Left ventricle myocardium inferior (tissue), 1 donor: ENCODE measurements around the gene MRPL37. TPM values are rescaled to one million over a fixed set of nuclear protein-coding genes. Genes with fewer than 3 reads are reported as not detected.

Source experiments
- DNase-seq: peaks from one replicate; pipeline ENCODE4 v3.0.0-alpha.2; 2020
- H3K27ac ChIP-seq: fragments of 200-600 bp; replicated peaks from 2 replicates; pipeline ENCODE4 v1.8.0; 2021
- H3K27me3 ChIP-seq: fragments of 200-600 bp; 2 replicates; pipeline ENCODE4 v1.8.0; 2021; ENCODE audit warnings: low read depth
- H3K36me3 ChIP-seq: fragments of 200-600 bp; 2 replicates; pipeline ENCODE4 v1.8.0; 2021
- H3K4me1 ChIP-seq: fragments of 200-600 bp; 2 replicates; pipeline ENCODE4 v1.8.0; 2021
- H3K4me3 ChIP-seq: fragments of 200-600 bp; 2 replicates; pipeline ENCODE4 v1.8.0; 2021; ENCODE audit warnings: mild to moderate bottlenecking, moderate library complexity
- H3K9me3 ChIP-seq: fragments of 200-600 bp; replicated peaks from 2 replicates; pipeline ENCODE4 v1.8.0; 2021
- intact Hi-C: fragments of 100-400 bp; cut with micrococcal nuclease; formaldehyde crosslinking; loops from one replicate; pipeline ENCODE4 v1.11.0; 2022
- total RNA-seq: library from RNA; stranded (reverse); fragmentation: NEBNext Ultra II Directional; extraction: Animal tissue kit (Norgen Biotek cat#: 25700); gene quantifications from one replicate; pipeline ENCODE4 v1.2.1, GENCODE V29; 2021
- TF ChIP-seq, protein P1 (sequence below): fragments of 200-600 bp; IDR thresholded peaks from 2 replicates; pipeline ENCODE4 v1.8.0; 2021; ENCODE audit warnings: antibody characterized with exemption, mild to moderate bottlenecking, borderline replicate concordance
- donor health status: DM: no; HTN: yes; CAD: no; lungs with severe emphysema.

Gene MRPL37
- total RNA-seq, 1 donor from 2014 or later = 78.3 TPM

DNA sequence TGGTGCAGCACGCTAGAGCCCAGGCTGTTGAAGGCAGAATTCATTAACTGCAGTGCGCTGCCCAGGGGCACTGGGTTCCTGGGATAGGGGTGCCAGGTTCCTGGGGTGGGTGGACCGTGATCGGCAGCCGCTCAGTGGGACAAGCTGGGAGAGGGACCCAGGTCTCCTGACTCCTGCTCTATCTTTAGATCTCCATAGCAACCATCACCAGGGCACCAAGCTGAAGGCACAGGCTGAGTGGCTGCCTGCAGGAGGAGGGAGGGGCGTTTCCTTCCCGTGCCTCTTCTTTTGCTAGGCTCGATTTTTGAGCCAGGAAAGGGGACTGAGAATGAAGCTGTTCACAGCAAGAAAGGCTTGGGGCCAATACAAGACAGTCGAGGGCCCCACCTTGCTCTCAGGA is 26.3 kb upstream of the MRPL37 start:
- H3K4me1 ChIP-seq = no peaks in the 10 kb centered on the region
- no peaks in the 10 kb centered on the region for H3K9me3 ChIP-seq
- no peak for DNase-seq
- peaks cover 7% of the 10 kb centered on the region for H3K36me3 ChIP-seq
- TF ChIP-seq, protein P1, sequence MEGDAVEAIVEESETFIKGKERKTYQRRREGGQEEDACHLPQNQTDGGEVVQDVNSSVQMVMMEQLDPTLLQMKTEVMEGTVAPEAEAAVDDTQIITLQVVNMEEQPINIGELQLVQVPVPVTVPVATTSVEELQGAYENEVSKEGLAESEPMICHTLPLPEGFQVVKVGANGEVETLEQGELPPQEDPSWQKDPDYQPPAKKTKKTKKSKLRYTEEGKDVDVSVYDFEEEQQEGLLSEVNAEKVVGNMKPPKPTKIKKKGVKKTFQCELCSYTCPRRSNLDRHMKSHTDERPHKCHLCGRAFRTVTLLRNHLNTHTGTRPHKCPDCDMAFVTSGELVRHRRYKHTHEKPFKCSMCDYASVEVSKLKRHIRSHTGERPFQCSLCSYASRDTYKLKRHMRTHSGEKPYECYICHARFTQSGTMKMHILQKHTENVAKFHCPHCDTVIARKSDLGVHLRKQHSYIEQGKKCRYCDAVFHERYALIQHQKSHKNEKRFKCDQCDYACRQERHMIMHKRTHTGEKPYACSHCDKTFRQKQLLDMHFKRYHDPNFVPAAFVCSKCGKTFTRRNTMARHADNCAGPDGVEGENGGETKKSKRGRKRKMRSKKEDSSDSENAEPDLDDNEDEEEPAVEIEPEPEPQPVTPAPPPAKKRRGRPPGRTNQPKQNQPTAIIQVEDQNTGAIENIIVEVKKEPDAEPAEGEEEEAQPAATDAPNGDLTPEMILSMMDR = no peak
- H3K27ac ChIP-seq = no peak overlapping the region
- intact Hi-C loops = no loop called here
- H3K27me3 ChIP-seq = no peaks in the 10 kb centered on the region
- no peak overlapping the region for H3K4me3 ChIP-seq

- no peaks in the 10 kb centered on the region for H3K27me3 ChIP-seq
- no peak for DNase-seq
- TF ChIP-seq, protein P1 = no peak
- intact Hi-C loops = no loop called here
- H3K4me1 ChIP-seq = no peaks in the 10 kb centered on the region
- H3K9me3 ChIP-seq = no peaks in the 10 kb centered on the region
- peaks cover 11% of the 10 kb centered on the region for H3K36me3 ChIP-seq
- no peak overlapping the region for H3K4me3 ChIP-seq
- H3K27ac ChIP-seq = no peak overlapping the region
Measured at GRCh38 chr1:54174106-54174505, 25.9 kb upstream of the MRPL37 start.

DNA sequence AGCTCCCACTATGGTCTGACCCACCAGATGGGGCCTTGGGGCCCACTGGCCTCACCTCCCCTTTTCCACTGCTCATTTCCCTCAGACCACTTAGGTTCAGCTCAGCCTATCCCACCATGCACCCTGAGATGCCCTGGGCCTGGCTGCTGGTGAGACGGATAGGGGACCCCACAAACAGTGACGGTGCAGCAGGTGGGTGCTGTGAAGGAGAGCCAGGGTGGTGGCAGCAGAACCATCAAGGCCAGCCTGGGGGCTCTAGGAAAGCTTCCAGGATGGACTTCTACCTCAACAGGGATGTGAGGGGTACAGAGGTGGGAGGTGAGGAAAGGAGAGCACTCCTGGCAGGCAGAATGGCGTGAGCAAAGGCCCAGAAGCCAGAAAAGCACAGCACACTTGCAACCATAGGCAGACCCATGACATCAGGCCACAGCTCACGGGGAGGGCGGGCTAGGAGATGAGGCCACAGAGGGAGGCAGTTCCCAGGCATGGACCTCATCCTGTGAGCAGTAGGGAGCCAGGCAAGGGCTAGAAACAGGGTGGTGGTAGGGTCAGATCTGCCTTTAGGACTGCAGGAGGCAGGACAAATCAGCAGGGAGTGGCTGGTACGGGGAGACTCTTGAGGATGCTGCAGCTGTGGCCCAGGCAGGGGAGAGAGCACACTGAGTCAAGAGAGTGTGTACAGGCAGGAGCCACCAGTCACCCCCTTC is 23.2 kb upstream of the MRPL37 start:
- intact Hi-C loops = no loop called here
- Histone ChIP-seq H3K27ac (no peak overlapping the region), H3K27me3 (no peaks in the 10 kb centered on the region), H3K4me1 (no peaks in the 10 kb centered on the region), H3K4me3 (no peak overlapping the region), H3K9me3 (no peaks in the 10 kb centered on the region), H3K36me3 (peaks cover 27% of the 10 kb centered on the region)
- TF ChIP-seq, protein P1 = no peak
- no peak for DNase-seq

DNA sequence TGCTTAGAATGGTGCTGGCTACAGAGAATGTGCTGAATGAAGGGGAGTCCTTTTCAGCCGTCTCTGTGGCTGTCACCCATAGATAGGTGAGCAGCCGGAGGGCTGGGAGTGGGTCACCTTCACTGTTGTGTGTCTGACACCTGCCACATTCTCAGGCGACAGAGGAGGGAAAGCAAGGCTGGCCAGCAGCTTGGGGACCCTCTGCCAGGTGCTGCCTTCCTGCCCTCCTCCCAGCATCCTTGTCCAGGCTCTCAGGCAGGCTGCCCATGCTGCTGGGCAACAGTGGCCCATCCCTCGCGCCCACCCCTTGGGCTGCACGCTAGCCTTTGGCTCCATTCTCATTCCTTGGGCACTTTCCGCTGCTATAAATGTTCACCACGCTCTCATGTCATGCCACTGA is 22.2 kb upstream of the MRPL37 start:
- H3K36me3 ChIP-seq = peaks cover 27% of the 10 kb centered on the region
- H3K9me3 ChIP-seq = no peaks in the 10 kb centered on the region
- no peak overlapping the region for H3K4me3 ChIP-seq
- H3K27me3 ChIP-seq = no peaks in the 10 kb centered on the region
- TF ChIP-seq, protein P1 = no peak
- no peak for DNase-seq
- H3K4me1 ChIP-seq = no peaks in the 10 kb centered on the region
- intact Hi-C loops = no loop called here
- no peak overlapping the region for H3K27ac ChIP-seq

DNA sequence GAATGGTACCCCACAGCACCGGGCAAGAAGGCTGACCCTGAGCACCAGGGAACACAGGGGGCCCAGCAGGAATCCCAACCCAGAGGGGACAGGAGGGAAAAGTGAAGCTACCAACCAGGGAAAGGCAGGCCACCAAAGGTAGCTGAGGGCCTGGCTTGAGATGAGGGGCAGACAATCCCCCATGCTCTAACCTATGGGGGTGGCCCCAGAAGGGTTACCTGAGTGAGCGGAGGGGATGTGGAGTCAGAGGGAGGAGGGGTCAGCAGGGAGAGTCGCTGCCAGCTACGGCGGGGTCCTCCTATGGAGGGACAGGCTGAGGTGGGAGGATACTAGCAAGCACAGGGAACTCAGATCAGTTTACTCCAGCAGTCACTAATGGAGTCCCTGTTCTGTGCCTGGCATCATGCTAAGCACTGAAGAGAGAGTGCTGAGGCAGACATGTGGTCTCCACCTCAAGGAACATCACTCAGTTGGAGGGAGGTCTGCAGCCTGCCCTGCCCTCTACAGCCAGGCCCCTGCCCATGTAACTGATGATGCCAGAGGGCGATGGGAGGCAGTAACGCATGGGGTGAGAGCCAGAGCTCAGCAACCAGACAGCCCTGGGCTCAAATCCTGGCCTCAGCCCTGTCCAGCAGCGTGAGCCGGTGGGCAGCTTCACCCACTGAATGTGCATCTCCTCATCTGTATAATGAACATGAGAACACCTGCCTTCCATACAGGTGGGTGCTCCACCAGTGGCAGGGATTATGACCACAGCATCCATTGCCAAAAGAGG is 21.5 kb upstream of the MRPL37 start:
- Histone ChIP-seq H3K4me1 (no peaks in the 10 kb centered on the region), H3K4me3 (no peak overlapping the region), H3K9me3 (no peaks in the 10 kb centered on the region), H3K27ac (no peak overlapping the region), H3K36me3 (peaks cover 27% of the 10 kb centered on the region), H3K27me3 (no peaks in the 10 kb centered on the region)
- no peak for DNase-seq
- intact Hi-C loops = no loop called here
- TF ChIP-seq, protein P1 = no peak
